GM12875 (cell line): ENCODE results near the gene SMIM20.

ENCODE experiments used
- H3K4me3 ChIP-seq: one replicate; pipeline ENCODE4 v1.5.1; 2011; ENCODE audit warnings: low read depth, low read length, control low read depth
- TF ChIP-seq, protein P1 (sequence below): IDR thresholded peaks from 2 replicates; pipeline ENCODE4 v1.5.1; 2011; ENCODE audit warnings: low read depth, mild to moderate bottlenecking, control low read depth, inconsistent platforms, low read length, moderate library complexity, borderline replicate concordance; ENCODE audit not compliant: insufficient read depth

Gene SMIM20

DNA sequence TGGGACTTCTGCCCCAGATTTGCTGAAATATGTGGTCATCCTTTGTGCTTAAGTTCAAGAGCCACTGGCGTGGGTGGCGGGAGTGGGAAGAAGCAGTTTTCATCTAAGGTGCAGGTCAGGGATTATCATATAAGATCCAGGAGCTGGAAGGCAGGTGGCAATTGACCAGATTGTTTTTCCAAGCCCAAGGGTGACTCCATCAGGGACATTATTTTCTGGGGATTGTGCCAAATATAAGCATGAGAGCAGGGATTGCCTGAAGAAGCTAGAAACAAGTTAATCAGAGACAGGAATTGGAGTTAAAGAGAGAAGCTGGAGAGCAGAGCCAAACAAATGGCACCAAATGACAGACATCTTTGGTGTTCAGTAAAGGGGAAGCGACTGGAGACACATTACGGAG lies 31.8 kb upstream of the SMIM20 start:
- TF ChIP-seq, protein P1, sequence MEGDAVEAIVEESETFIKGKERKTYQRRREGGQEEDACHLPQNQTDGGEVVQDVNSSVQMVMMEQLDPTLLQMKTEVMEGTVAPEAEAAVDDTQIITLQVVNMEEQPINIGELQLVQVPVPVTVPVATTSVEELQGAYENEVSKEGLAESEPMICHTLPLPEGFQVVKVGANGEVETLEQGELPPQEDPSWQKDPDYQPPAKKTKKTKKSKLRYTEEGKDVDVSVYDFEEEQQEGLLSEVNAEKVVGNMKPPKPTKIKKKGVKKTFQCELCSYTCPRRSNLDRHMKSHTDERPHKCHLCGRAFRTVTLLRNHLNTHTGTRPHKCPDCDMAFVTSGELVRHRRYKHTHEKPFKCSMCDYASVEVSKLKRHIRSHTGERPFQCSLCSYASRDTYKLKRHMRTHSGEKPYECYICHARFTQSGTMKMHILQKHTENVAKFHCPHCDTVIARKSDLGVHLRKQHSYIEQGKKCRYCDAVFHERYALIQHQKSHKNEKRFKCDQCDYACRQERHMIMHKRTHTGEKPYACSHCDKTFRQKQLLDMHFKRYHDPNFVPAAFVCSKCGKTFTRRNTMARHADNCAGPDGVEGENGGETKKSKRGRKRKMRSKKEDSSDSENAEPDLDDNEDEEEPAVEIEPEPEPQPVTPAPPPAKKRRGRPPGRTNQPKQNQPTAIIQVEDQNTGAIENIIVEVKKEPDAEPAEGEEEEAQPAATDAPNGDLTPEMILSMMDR = no peak
- H3K4me3 ChIP-seq = no peak overlapping the region

DNA sequence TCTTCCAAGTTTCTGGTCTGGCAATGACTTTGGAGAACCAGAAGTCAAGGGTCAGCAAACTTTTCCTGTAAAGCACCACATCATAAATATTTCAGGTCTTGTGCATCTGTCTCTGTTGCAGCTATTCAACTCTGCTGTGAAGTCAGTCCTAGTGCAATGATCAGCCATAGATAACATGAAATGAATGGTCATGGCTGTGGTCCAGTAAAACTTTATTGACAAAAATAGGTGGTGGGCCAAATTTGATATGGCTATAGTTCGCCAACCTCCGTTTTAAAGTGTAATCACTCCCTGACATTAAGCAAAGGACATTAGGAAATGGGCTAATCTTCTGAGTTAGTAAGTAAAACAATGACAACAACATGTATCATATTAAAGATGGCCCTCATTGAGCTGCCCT lies 30.5 kb upstream of the SMIM20 start:
- TF ChIP-seq, protein P1 = no peak

DNA sequence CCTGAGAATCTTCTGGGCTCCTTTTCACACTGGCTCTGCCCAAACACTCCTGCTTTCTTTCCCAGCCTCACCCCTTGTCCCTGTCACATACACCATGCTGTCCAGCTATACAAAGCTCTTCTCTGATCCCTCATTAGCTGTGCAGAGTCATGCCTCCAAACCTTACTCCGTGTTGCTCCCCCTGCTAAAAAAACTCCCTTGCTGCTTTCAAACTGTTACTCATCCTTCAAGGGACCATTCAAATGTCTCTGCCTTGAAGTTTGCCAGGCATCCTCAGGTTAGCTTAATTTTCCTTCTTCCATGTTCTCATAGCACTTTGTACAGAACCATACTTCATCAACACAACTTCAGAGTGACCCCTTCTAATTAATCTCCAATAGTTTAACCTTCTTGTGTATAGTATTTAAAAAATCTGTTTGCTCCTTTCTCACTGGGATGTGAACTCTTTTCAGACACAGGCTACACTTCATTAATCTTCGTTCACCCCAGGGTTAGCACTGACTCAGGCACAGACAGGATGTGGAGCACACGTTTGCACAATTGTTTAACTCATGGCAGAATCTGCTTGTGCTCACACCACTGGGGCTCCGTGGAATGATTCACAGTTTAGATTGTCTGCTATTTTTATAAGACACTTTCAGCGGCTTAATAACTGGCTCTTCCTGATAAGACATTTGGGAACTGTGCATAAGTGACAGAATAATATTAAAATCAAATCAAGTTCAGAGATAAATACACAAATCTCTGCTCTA lies 29.8 kb upstream of the SMIM20 start:
- no peak overlapping the region for H3K4me3 ChIP-seq
- TF ChIP-seq, protein P1 = no peak

More for the DNA sequence above, 30.5 kb upstream of the SMIM20 start:
- H3K4me3 ChIP-seq = no peak overlapping the region

DNA sequence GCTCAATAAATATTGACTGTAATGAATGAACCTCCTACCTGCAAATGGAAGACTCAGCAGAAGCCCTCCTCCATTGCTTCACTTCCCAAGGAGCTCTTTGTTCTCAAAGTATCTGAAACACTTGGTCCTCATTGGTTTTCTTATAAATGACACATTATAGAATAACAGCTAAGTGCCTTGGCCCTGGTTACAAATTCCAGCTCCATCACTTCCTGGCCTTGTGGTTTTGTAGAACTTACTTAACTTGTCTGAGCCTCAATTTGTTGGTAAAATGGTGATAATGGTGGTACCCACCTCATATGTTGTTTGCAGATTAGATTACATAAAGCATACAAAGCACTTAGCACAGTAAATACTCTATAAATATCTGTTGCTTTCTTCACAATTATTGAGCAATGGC lies 25.2 kb upstream of the SMIM20 start:
- TF ChIP-seq, protein P1 = no peak
- no peak overlapping the region for H3K4me3 ChIP-seq

DNA sequence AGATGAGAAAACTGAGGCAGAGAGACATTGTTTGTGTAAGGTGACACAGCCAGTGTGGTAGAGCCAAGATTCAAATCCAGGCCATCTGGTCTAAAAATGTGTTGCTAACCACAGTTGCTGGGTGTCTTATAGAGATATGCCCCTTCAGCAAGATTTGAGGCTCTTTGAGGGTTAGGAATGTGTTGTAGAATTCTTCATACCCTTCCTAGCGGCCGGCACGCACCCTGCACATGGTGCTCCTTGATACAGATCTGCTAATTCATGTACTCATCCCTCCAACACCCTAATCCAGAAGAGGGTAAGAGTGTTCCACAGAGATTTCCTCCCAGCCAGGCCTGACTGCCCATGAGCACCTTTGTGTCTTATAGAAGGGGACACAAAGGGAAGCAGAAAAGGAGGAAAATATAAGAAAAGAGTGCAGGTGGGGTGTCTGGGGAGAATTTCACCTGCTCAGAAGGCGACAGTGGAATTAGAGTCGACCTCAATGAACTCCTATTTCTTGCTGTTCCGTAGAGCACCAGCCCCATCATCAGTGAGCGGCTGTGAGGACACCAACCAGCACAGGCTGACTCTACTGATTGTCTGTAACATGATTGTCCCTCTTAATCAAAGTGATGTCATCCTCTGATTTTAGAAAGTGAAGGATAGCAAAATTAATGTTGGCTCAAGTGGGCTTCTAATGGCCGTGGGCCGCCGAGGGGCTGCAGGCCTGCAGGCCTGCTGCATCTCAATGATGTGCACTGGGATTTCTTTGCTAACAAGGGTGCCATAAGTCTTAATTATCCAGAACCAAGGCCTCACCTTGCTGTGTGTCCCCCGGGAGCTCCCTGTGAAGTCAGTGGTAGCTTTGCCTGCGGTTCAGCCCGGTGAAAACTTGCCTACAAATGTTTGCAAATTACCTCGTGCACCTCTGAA lies 24.2 kb upstream of the SMIM20 start:
- TF ChIP-seq, protein P1 = no peak
- no peak overlapping the region for H3K4me3 ChIP-seq

DNA sequence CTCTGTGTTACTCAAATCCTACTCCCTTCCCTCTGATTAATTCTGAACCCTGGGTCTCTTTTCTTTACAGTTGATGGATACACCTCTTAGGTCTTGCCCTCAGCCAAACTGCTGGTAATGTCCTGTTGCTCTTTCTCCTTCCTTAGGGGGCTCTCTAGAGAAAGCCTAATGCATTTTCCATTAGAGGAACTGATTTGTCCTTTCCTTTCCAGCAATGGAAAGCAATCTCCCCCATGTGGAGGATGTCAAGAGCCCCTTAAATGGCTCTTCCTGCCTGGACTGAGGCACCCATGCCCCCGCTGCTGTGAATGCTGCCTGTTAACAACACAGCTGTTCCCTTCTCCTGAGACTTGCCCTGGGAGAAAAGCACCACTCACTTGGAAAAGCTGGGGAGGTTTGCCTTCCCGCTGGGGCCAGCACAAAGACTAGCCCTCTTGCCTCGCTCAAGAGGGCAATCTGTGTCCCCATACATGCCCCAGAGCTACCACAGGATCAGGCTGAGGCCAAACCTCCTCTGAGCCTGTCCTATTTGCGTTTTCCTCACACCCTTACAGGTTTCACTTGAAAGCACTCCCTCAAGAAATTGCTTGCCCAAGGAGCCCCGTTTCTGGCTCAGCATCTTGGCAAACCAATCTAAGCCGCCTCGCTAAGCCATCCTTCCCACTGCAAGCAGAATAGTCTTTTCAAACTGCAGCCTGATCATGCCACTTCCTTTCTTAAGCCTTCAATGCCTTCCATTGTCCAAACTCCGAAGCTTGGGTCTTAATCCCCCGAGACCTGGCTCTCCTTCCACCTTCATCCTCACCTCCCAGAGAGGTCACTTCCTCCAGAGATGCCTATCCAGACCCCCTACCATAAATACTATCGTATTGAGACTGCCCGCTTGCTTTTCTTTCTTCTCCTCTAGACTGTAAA lies 23.2 kb upstream of the SMIM20 start:
- TF ChIP-seq, protein P1 = no peak
- no peak overlapping the region for H3K4me3 ChIP-seq
